ENCODE measurements around the gene DNAJC27.

- TF ChIP-seq CTCF (conservative IDR thresholded peaks at IDR 0.05; ENCODE audit: low read depth, low read length) (no peak), EZH2 (IDR thresholded peaks at IDR 0.05; ENCODE audit: low read length, unreplicated experiment) (no peak), EZH2phosphoT487 (IDR thresholded peaks at IDR 0.05; ENCODE audit: borderline replicate concordance, low read length) (no peak)
Measured at GRCh38 chr2:24981411-24982136, 9.8 kb upstream of the DNAJC27 start.

Measured in PC-3 (cell line).